ENCODE data around the gene TMPRSS2. TPM values are rescaled to one million over a fixed set of nuclear protein-coding genes. Genes with fewer than 3 reads are reported as not detected.

Gene TMPRSS2
- total RNA-seq, 4 donors from 2014 or later: 39.6 to 419 (median 352) TPM

GRCh38 chr21:41489329-41489728 is 18.6 kb downstream of the TMPRSS2 start:
- H3K9me3 ChIP-seq: no peaks in the 10 kb centered on the region
- no peaks in the 10 kb centered on the region for H3K4me1 ChIP-seq
- no peak overlapping the region for H3K4me3 ChIP-seq
- H3K36me3 ChIP-seq: peaks cover 0 to 94% (median 0%) of the 10 kb centered on the region in 3 donors
- DNase-seq: peak in 1 of 3 donors; percentile 10
- TF ChIP-seq, protein P1, sequence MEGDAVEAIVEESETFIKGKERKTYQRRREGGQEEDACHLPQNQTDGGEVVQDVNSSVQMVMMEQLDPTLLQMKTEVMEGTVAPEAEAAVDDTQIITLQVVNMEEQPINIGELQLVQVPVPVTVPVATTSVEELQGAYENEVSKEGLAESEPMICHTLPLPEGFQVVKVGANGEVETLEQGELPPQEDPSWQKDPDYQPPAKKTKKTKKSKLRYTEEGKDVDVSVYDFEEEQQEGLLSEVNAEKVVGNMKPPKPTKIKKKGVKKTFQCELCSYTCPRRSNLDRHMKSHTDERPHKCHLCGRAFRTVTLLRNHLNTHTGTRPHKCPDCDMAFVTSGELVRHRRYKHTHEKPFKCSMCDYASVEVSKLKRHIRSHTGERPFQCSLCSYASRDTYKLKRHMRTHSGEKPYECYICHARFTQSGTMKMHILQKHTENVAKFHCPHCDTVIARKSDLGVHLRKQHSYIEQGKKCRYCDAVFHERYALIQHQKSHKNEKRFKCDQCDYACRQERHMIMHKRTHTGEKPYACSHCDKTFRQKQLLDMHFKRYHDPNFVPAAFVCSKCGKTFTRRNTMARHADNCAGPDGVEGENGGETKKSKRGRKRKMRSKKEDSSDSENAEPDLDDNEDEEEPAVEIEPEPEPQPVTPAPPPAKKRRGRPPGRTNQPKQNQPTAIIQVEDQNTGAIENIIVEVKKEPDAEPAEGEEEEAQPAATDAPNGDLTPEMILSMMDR (IDR thresholded peaks at IDR 0.05): no peak
- no peak for TF ChIP-seq POLR2A (IDR thresholded peaks at IDR 0.05)
- H3K27ac ChIP-seq: no peak overlapping the region
- H3K27me3 ChIP-seq: no peaks in the 10 kb centered on the region

DNA sequence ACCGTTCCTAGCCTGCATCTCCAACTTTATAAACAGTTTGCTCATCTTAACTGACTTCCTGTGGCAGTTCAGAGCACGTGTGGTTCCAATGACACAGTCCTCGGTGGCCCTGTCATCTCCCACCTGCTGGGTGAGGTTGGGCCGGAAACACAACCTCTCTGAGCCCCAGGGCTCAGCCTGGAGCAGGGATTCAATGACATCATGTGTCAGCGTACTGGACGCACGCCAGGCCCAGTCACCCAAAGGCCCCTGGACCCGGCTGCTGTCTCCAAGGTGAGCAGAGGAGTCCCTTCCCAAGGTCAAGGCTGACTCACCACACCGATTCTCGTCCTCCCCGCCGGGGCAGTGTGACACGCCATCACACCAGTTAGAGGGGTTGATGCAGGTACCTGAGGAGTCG is 19.9 kb downstream of the TMPRSS2 start:
- no peaks in the 10 kb centered on the region for H3K27me3 ChIP-seq
- H3K4me1 ChIP-seq: no peaks in the 10 kb centered on the region
- TF ChIP-seq, protein P1 (IDR thresholded peaks at IDR 0.05): no peak
- TF ChIP-seq POLR2A (IDR thresholded peaks at IDR 0.05): no peak
- peak in 1 of 3 donors; percentile 51 for DNase-seq
- H3K36me3 ChIP-seq: peaks cover 0 to 92% (median 0%) of the 10 kb centered on the region in 3 donors
- H3K4me3 ChIP-seq: no peak overlapping the region
- H3K27ac ChIP-seq: no peak overlapping the region
- H3K9me3 ChIP-seq: no peaks in the 10 kb centered on the region

GRCh38 chr21:41487082-41487481 is 20.9 kb downstream of the TMPRSS2 start:
- Histone ChIP-seq H3K9me3 (no peaks in the 10 kb centered on the region), H3K36me3 (peaks cover 0 to 83% (median 0%) of the 10 kb centered on the region in 3 donors), H3K4me1 (peaks cover 0 to 5% (median 0%) of the 10 kb centered on the region in 4 donors), H3K4me3 (no peak overlapping the region), H3K27ac (no peak overlapping the region), H3K27me3 (no peaks in the 10 kb centered on the region)
- no peak for TF ChIP-seq POLR2A (IDR thresholded peaks at IDR 0.05)
- TF ChIP-seq, protein P1 (IDR thresholded peaks at IDR 0.05): no peak
- DNase-seq: peak in 1 of 3 donors; percentile 1

DNA sequence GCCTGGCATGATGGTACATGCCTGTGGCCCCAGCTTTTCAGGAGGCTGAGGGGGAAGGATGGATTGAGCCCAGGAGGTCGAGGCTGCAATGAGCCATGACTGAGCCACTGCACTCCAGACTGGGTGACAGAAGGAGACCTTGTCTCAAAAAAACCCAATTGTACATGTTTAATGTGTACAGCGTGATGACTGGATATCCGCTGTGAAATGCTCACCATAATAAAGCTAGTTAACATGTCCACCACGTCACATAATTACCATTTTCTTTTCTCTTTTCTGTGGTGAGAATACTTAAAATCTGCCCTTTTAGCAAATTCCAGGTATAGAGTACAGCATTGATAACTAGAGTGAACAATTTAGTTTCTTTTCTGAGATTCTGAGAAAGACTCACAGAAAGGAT is 24.0 kb downstream of the TMPRSS2 start:
- TF ChIP-seq, protein P1 (IDR thresholded peaks at IDR 0.05): no peak
- TF ChIP-seq POLR2A (IDR thresholded peaks at IDR 0.05): no peak
- peak in 1 of 3 donors; percentile 14 for DNase-seq
- no peaks in the 10 kb centered on the region for H3K9me3 ChIP-seq
- no peak overlapping the region for H3K4me3 ChIP-seq
- no peak overlapping the region for H3K27ac ChIP-seq
- H3K4me1 ChIP-seq: peaks cover 0 to 30% (median 4%) of the 10 kb centered on the region in 4 donors
- H3K36me3 ChIP-seq: peaks cover 0 to 73% (median 4%) of the 10 kb centered on the region in 3 donors
- no peaks in the 10 kb centered on the region for H3K27me3 ChIP-seq

DNA sequence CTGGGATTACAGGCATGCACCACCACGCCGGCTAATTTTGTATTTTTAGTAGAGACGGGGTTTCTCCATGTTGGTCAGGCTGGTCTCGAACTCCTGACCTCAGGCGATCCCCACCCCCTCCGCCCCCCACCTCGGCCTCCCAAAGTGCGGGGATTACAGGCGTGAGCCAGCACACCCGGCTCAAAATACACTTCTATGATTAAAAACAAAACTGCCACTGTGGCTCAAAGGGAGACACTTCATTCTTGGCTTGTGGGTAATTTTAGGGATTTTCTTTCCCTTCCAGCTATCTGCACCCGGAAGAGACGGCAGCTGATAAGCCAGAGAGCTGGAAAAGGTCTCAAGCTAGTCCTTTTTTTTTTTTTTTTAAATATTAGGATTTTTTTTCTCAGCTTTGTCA is 24.5 kb downstream of the TMPRSS2 start:
- no peaks in the 10 kb centered on the region for H3K9me3 ChIP-seq
- H3K27ac ChIP-seq: no peak overlapping the region
- TF ChIP-seq POLR2A (IDR thresholded peaks at IDR 0.05): no peak
- TF ChIP-seq, protein P1 (IDR thresholded peaks at IDR 0.05): no peak
- no peak overlapping the region for H3K4me3 ChIP-seq
- no peak for DNase-seq
- peaks cover 0 to 73% (median 4%) of the 10 kb centered on the region in 3 donors for H3K36me3 ChIP-seq
- H3K4me1 ChIP-seq: peaks cover 0 to 35% (median 4%) of the 10 kb centered on the region in 4 donors
- no peaks in the 10 kb centered on the region for H3K27me3 ChIP-seq

- no peak overlapping the region for H3K4me3 ChIP-seq
- TF ChIP-seq POLR2A (IDR thresholded peaks at IDR 0.05): no peak
- TF ChIP-seq, protein P1 (IDR thresholded peaks at IDR 0.05): no peak
- H3K27ac ChIP-seq: no peak overlapping the region
- no peak for DNase-seq
- H3K4me1 ChIP-seq: peaks cover 0 to 40% (median 4%) of the 10 kb centered on the region in 4 donors
- H3K9me3 ChIP-seq: no peaks in the 10 kb centered on the region
- H3K27me3 ChIP-seq: no peaks in the 10 kb centered on the region
- H3K36me3 ChIP-seq: peaks cover 0 to 73% (median 4%) of the 10 kb centered on the region in 3 donors
Observed at GRCh38 chr21:41482980-41483379, 25.0 kb downstream of the TMPRSS2 start.

Data from Peyer's patch (tissue), 4 donors.